HPDE6-E6E7 (cell line): ENCODE results near the gene C5.
"Not testable (repeated sequence)": the region's sequence is repeated elsewhere in the genome, so short reads cannot be mapped to it uniquely, and the experiment has no call there.

ENCODE experiments used
- DNase-seq: peaks from one replicate; pipeline ENCODE4 v3.0.0; 2011; ENCODE audit warnings: missing footprints; ENCODE audit errors: extremely low spot score

C5 gene

DNA sequence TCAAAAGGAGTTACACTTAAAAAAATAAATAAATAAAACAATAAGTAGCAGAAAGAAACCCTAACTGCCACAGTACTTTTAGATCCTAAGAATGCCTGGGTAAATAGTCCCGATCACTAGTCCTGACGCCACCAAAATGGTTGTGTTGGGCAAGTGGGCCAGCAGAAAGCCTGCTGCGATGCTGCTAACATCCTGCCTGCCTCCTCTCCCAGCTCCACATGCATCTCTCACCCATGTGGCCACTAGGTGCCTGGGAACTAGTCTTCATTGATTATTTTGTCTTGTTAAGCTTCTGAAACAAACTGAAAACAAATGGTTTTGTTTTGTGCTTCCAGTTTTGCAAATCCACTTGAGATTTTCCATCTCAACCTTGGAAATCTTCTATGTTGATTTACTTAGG, 69.1 kb downstream of the C5 start:
- DNase-seq: no peak

DNA sequence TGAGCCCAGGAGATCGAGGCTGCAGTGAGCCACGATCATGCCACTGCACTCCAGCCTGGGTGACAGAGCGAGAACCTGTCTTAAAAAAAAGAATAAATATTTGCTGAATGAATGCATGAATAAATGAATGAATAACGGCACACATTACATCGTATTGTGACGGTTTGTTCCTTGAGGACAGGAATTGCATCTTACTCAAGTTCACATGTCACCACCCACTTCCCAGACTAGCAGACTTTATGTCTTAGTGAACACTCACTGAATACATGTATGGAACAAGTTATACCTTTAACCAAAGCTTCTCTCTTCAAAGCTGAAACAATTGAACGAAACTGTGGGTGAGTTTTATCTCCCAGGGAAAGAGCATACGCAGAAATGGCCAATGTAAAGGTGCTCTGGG, 70.3 kb downstream of the C5 start:
- no peak for DNase-seq

DNA sequence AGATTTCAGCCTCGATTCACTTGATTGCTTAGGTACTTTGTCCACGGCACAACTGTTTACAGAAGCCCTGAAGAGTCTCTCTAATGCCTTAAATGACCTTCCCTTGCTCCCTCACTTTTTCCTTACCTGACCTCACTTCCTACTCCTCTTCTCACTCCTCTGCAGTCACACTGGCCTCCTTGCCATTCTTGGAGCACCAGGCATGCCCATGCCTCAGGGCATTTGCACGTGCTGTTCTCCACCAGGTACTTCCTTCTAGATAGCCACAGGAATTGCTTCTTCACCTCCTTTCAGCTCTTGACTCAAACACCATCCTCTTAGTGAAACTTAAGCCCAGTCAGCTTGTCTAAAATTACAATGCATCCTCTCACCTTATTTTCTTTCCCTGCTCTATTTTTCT, 71.1 kb downstream of the C5 start:
- no peak for DNase-seq

DNA sequence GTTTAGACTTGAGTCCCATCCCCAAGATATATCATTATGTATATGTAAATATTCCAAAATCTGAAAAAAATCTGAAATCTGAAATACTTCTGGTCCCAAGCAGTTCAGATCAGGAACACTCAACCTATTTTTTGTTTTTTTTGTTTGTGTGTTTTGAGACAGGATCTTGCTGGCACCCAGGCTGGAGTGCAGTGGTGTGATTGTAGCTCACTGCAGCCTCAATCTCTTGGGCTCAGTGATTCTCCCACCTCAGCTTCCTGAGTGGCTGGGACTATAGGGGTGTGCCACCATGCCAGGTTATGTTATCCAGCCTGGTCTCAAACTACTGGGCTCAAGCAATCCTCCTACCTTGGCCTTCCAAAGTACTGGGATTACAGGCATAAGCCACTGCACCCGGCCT, 72.8 kb downstream of the C5 start:
- no peak for DNase-seq

DNA sequence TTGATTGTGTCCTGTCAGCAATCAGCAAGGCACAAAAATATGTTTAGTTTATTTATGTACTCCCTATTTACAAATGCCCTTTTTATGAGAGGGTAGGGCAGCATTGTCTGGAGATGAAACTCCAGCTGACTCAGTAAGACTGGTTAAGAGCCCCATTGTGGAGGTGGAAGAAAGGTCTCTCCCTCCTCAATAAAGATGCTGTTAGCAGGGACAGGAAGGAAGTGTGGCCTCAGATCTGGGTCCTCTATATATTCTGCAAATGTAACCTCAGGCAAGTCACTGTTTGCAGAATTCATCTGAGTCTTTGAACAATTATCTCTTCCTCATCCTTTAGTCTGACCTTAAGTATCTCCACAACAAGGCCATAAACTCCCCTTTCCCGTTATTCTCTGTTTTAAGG, 75.2 kb downstream of the C5 start:
- DNase-seq: no peak

DNA sequence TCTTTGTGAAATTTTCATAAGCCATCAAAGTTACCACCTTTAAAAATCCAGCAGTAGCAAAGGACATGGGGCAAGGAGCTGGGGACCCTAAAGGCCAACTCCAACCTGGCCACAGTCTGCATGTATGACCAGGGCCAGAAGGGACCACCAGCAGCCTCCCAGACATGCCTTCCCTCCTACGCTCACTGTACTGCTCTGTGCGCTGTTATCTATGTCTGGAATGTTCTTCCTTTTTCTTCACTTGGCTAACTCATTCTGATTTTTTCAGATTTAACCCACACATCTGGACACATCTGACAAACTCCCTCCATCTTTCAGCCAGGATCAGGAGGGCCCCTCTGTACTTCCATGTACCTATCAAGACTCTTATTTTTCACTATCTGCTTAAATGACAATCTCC, 75.9 kb downstream of the C5 start:
- DNase-seq: no peak

DNA sequence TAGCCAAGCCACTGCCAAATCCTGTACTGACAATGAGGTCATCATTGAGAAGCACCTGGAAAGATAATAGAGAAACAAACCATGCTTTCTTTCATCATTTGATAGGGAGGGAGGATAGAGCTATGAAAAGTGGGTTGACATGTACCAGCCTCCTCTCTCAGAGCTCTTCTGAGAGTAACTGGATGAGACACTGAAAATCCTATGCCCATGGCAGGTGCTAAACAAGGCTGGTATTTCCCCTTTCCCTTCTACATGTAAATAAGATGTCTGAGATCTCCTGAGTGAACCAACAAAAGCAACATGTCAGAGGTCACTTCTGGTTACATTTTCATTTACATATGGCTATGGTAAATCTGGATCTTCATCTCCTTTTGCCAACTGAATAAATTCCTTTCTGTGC, 78.1 kb downstream of the C5 start:
- no peak for DNase-seq

DNA sequence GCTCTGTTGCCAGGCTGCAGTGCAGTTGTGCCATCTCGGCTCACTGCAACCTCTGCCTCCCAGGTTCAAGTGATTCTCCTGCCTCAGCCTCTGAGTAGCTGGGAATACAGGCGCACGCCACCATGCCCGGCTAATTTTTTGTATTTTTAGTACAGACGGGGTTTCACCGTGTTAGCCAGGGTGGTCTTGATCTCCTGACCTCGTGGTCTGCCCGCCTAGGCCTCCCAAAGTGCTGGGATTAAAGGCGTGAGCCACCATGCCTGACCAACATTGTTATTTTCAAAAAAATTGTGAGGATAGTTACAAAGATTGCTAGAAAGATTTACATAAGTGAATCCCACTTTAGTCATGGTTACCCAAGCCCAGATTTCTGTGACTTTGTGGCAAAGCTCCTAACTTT, 78.6 kb downstream of the C5 start:
- not testable (repeated sequence) for DNase-seq

DNA sequence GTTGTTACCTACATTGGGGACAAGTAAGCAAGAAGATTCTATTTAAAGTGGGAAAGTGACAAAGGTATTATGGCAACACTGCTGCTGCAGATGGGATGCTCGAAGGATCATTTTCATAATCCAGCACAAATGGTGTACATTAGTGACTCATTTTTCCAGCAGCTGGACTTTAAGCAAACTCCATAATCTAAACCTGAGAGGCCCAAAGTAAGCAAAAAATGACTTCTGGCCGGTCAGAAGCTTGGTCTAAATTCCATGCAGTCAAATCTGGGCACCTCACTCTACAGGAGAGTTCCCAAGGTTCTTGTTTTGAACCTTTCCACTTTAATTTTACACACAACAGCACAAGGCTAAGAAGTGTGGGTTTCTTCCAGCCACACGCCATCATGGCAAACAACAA, 79.8 kb downstream of the C5 start:
- no peak for DNase-seq

DNA sequence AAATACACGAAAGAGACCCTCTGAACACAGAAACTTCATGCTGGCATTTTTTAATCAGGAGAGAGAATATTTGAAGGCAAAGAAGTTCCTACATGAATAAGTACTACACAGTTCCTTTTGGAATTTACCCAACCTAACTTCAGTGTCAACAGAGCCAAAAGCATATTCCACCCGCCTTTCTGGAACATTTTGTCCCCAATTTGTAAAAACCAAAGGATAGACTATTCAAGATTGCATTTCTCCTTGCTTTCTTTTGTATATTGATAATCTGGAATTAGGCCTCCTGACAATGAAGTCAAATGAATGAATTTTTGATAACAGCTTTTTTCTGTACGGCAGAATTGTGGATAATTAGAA, 84.1 kb downstream of the C5 start:
- no peak for DNase-seq

DNA sequence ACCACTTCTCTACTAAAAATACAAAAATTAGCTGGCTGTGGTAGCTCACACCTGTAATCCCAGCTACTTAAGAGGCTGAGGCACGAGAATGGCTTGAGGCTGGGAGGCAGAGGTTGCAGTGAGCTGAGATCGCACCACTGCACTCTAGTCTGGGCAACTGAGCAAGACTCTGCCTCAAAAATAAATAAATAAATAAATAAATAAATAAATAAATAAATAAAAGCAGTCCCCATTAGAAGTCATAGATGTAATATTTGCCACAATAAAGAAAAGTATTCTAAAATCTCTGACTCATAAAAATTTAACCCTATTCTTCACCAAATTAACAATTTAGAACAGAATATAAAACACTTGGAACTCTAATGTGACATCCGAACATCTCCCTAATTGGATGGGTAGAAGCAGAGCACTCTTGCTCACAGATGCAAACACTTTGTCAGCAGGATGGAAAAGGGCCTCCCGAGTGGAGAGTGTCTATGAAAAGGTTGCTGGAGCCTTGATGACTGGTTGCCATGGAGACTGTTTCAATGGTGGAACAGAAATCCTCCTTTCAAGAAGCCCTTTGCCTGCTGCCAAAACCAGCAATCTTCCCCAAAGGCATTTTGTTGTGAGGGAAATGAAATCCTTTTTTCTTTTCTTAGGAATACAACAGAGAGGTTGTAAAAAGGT, 84.6 kb downstream of the C5 start:
- no peak for DNase-seq

DNA sequence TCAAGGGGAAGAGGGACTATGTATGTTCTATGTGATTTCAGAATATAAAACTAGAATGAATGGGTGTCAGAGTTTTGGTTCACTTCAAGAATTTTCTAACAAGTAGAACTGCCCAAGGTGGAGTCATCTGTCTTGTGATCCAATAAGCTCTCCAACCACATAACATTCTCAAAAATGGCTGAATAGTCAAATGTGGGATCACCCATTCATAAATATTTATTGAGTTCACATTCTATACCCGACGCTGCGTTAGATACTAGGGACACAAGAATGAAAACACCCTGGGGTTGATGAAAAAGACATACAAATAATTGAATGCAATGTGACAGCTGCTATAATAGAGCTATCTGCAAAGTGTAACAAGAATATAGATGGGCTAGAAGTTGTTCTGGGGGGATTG, 88.1 kb downstream of the C5 start:
- no peak for DNase-seq

DNA sequence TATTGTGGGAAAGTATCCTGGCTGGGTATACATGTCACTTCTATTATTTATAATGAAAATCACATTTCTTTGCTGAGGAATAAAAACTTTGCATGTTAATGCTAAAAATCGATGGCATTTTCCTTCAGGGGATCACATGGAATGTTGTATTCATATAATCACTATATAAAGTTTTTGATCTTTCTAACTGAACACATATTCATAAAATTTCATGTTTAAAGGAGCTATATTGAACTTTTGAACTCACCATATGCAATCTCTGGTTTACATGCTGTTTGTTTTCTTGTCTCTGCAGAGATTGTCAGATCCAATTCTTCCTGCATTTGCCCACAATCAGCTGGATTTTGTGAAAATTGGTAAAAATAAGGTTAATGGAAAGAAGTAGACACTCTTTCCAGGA, 90.1 kb downstream of the C5 start:
- no peak for DNase-seq

DNA sequence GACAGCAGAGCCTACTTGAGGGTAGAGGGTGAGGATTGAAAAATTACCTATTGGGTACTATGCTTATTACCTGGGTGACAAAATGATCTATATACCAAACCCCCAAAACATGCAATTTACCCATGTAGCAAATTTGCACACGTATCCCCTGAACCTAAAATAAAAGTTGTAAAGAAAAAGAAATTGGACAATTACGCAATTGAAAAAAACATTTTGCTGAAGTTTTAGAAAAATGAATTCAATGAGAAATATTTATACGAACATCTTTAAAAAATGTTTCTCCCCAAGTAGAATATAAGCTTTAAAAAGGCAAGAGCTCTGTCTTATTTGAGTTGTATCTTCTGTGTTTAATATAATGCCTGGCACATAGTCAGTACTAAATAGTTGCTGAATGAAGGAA, 93.2 kb downstream of the C5 start:
- DNase-seq: no peak

DNA sequence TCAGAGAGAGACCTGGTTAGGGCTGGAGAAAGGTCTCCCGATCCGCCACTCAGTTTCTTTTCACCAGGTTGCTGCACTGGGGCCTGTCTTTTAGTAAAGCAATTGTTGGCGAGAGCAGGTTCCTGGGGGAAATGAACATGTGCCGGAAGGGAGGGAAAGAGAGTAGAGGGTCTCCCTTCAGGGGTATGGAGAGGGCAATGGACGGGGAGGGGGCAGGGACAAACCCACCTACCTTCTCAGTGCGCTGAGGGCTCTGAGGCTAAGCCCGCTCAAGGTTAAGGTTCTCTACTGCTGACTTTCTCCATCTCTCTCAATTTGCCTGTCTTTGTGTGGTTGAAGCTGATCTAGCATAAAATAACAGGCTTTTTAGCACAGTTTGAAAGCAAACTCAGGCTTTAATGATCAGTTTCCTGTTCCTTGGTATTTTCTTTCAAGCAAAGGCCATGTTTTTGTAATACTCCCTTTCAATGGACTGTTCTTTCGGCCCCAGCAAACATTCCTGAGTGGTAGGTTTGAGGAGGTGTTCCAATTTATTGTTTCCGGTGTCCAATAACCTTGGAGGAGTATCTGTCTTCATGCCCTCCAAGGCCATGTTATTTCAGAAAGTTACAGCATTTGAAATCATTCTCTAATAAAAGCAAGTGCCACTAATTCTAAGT, 98.0 kb downstream of the C5 start:
- DNase-seq: no peak

DNA sequence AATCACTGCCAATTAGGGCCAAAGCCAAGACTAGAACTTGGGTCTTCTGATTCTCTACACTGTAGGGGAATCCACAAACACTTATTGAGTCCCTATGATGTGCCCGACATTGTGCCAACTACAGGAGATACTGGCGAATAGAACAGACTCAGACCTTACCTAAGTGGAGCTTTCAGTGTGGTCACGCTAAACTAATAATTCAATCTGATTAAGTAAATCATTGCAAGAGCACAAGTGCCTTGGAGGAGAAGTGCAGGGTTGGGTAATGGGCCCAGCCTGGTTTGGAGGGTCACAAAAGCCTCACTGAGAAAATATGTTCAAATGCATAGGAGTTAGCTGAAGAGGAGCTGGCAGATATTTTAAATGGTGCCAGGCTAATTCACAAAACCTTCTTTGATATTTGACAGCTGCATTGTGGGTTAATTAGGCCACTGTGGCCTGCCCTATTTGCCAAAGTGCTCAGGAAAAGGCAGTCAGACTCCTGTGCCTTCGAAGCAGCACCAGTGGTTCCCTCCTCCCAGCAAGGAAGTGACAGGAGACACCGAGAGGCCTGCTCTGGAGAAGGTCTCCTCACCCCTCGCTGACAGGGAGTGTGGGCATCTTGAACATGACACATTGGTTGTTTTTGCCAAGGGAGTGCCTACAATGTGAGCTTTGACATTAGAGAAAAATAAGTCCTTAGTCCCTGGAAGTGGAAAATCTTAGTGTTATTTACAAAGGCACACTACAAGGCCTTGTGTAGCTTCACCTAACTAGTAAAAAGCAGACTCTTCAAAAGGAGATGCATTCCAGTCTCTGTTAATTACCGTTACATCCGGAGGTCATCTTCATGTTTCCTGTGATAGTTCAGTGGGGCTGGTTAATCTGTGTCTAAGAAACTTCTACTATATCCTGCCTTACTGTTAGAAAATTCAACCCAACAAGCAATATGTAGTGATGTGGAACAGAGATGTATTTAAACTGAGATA, 99.4 kb downstream of the C5 start:
- DNase-seq: no peak

DNA sequence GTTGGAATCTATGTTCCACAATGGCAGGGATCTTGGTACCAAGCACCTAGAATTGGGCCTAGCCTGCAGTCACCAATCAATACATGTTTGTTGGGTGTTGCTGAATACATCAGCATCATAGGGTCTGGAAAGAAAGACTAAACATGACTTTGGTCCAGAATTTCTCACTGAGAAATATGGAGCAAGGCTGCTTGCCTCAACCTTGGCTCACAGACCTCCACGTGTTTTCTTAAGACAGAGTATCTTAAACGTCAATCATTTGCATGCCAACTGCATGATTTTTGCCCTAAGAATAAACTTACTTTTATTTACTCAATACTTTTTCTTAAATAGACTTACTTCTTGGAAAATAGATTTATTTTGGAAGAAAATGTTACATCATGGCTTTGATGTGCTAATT, 100.8 kb downstream of the C5 start:
- no peak for DNase-seq

DNA sequence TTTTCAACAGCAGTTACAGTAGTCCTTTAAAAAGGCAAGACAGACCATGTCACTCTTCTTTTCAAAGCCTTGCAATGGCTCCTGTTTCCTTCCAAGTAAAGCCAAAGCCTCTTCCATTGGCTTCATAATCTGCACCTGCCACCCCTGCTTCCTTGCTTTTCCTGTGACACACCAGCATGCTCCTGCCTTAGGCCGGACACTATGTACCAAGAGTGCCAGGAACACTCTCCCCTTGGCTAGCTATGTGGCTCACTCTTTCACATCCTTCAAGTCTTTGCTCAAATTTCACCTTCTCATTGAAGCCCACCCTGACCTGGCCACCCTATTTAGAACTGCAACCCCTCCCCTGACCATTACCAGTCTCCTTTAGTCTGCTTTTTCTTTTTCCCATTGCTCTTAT, 101.3 kb downstream of the C5 start:
- no peak for DNase-seq

DNA sequence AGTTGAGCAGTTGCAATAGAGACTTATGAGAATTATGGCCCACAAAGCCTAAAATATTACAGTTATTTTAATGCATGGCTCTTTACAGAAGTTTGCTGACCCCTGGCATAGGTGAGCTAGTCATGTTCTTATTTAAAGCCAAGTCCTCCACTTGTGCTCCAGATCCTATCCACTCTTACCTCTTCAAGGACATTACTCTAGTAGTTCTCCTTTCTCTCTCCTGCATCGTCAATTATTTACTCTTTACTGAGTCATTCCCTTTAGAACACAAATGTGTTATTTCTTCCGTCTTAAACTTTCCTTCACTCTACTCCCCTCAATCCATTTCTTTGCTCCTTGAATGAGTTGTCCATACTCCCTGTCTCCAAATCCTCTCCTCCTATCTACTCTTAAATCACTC, 102.9 kb downstream of the C5 start:
- DNase-seq: no peak

DNA sequence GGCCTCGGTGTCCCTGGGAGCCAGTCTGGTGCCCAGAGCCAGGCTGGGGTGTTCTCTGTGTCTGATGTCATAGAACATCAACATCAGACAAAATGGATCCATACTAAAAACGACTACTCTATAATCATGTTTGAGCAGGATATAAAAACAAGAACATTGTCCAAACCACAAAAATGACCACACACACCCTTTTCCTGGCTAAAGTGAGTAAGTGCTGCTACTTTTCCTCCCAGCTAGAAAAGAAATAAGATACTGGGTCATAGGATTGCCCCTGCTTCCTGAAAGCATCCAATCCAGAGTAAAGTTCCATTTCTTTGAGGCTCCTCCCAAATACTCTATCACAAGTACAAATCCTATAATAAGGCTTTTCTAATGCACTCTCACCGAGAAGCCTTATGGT, 103.8 kb downstream of the C5 start:
- no peak for DNase-seq

DNA sequence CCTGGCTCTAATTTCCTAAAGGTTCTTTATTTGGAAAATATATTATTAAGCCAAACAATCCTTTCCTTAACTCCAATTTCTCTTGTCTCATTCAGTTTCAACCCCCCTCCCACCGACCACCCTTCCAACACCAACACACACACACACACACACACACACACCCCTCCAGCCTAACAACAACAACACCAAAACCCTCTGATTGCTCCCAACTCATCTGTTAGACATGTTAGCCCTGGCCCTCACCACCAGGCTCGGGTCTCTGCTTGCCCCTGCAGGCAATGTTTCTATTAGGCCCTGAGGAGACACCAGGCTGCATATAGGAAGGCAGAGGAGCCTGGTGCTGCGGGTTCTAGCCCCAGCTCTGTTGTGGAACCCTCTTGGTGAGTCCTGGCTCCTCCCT, 105.1 kb downstream of the C5 start:
- DNase-seq: no peak

DNA sequence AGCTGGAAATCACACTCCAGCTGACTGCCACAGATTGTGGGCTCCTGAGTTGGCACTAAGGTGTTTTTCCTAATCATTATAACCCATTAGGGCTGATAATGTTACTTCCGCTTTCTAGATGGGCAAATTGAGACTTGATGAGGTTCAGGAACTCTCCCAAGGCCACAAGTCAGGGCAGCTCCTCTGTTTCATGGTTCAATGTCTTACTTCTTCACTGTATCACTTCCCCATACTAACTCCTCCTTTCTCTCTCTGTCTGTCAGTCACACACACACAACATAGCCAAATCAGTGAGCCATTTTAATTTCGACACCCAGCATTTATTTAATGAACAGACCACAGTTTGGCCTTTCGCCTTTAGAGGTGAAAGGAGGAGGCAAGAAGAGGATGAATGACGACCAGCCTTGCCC, 105.6 kb downstream of the C5 start:
- DNase-seq: peak; percentile 82
